K562 (cell line): Measurements from ENCODE around the gene ZNF474. TPM values are rescaled to one million over a fixed set of nuclear protein-coding genes. Genes with fewer than 3 reads are reported as not detected.

ENCODE experiments used
- ATAC-seq: fragments of 200-7000 bp; cut with Tn5 transposase; 3 replicates; pipeline ENCODE4 v1.9.1; 2020; ENCODE audit warnings: moderate library complexity
- BruUV-seq: library from RNA; stranded (reverse); fragments of 400-500 nt; replicated peaks from 2 replicates; lab custom pipeline; 2021; lab: Mats Ljungman, UMichigan
- CTCF ChIA-PET: fragments of 300-600 bp; formaldehyde crosslinking; extraction: SDS; loops from one replicate; lab custom pipeline; 2021; ENCODE audit warnings: low intra/inter-chr PET ratio; lab: Yijun Ruan, JAX
- POLR2A ChIA-PET: fragments of 300-600, 350-650 bp; sonication (Branson Sonifier 250); formaldehyde crosslinking; extraction: SDS; loops from one replicate; lab custom pipeline; 2021; ENCODE audit warnings: antibody characterized with exemption, inconsistent platforms; lab: Yijun Ruan, JAX
- DNase-seq, 4 experiments: peaks; one replicate each; pipeline versions ENCODE4 v3.0.0 to v3.0.0-alpha.2; 2011 to 2018; ENCODE audit warnings: low spot score in 3 of 4, mixed read lengths in 3 of 4; ENCODE audit errors: extremely low read depth in 1 of 4
- FAIRE-seq: peaks from 2 replicates; lab custom pipeline; 2011; peaks lifted over from hg19 to GRCh38; lab: Jason Lieb, UNC
- H2AFZ ChIP-seq: 2 replicates; pipeline ENCODE4 v1.6.0; 2011; ENCODE audit warnings: low read depth, low read length, control low read depth, inconsistent platforms
- H3K27ac ChIP-seq: fragments of 200-600 bp; 3 replicates; pipeline ENCODE4 v1.8.0; 2011; ENCODE audit warnings: low read depth, mild to moderate bottlenecking, control low read depth, inconsistent platforms, low read length, moderate library complexity, mixed read lengths; ENCODE audit errors: extremely low read depth
- H3K27me3 ChIP-seq, 2 experiments: fragments of 300-600 bp in 1 of 2; 2 replicates in 1 of 2; 3 replicates in 1 of 2; pipeline versions ENCODE4 v1.6.0 to v1.8.0; 2011; ENCODE audit warnings: inconsistent platforms in 2 of 2, low read length in 2 of 2, mild to moderate bottlenecking in 1 of 2, mixed read lengths in 1 of 2, moderate library complexity in 1 of 2; ENCODE audit not compliant: control insufficient read depth in 2 of 2, insufficient read depth in 2 of 2
- H3K36me3 ChIP-seq: fragments of 300-600 bp; 3 replicates; pipeline ENCODE4 v1.8.0; 2011; ENCODE audit warnings: mild to moderate bottlenecking, low read length, inconsistent platforms; ENCODE audit not compliant: control insufficient read depth, insufficient read depth
- H3K4me1 ChIP-seq, 2 experiments: fragments of 200-600 bp in 1 of 2; replicated peaks in 1 of 2; 2 replicates in 1 of 2; 3 replicates in 1 of 2; pipeline versions ENCODE4 v1.5.1 to v1.8.0; 2011; ENCODE audit warnings: inconsistent platforms in 2 of 2, low read length in 2 of 2, mild to moderate bottlenecking in 1 of 2, mixed read lengths in 1 of 2, moderate library complexity in 1 of 2; ENCODE audit not compliant: control insufficient read depth in 2 of 2, insufficient read depth in 2 of 2
- H3K4me2 ChIP-seq: 2 replicates; pipeline ENCODE4 v1.6.1; 2011; ENCODE audit warnings: low read length, control low read depth, inconsistent platforms, mixed read lengths; ENCODE audit not compliant: insufficient read depth
- H3K4me3 ChIP-seq: fragments of 200-600 bp; sonication (generic), shearing (Covaris generic); 2 replicates; pipeline ENCODE4 v1.5.1; 2016; ENCODE audit warnings: control low read depth, inconsistent platforms
- H3K79me2 ChIP-seq: fragments of 200-600 bp; 3 replicates; pipeline ENCODE4 v1.8.0; 2011; ENCODE audit warnings: low read length, inconsistent platforms; ENCODE audit not compliant: control insufficient read depth, insufficient read depth
- H3K9ac ChIP-seq, 2 experiments: 2 replicates each; pipeline versions ENCODE4 v1.6.0 to v1.6.1; 2011; ENCODE audit warnings: low read depth in 2 of 2, low read length in 2 of 2, control low read depth in 1 of 2, inconsistent platforms in 1 of 2, mild to moderate bottlenecking in 1 of 2, mixed read lengths in 1 of 2; ENCODE audit not compliant: insufficient read depth in 1 of 2
- H3K9me1 ChIP-seq: one replicate; pipeline ENCODE4 v1.6.0; 2011; ENCODE audit warnings: inconsistent platforms, mild to moderate bottlenecking, low read length, moderate library complexity; ENCODE audit not compliant: control insufficient read depth, insufficient read depth
- H3K9me3 ChIP-seq: replicated peaks from 2 replicates; pipeline ENCODE4 v1.5.1; 2011; ENCODE audit warnings: low read depth, low read length, inconsistent platforms; ENCODE audit not compliant: control insufficient read depth, insufficient read depth
- H4K20me1 ChIP-seq: replicated peaks from 2 replicates; pipeline ENCODE4 v1.6.1; 2011; ENCODE audit warnings: low read length, inconsistent platforms, mixed read lengths; ENCODE audit not compliant: control insufficient read depth, insufficient read depth
- FOXJ3 ChIP-seq: sonication (generic); formaldehyde crosslinking; IDR thresholded peaks from 2 replicates; pipeline ENCODE4 v1.4.0; 2020; ENCODE audit warnings: mild to moderate bottlenecking, missing genetic modification reagents
- HEY1 ChIP-seq: fragments of 250-450 bp; sonication (Bioruptor Pico); IDR thresholded peaks from 2 replicates; pipeline ENCODE4 v1.5.0; 2020; ENCODE audit warnings: mild to moderate bottlenecking, moderate library complexity, borderline replicate concordance
- HMG20B ChIP-seq: fragments of 250-450 bp; sonication (Bioruptor Pico); IDR thresholded peaks from 2 replicates; pipeline ENCODE4 v1.5.0; 2021; ENCODE audit warnings: mild to moderate bottlenecking
- JUNB ChIP-seq: fragments of 450-650 bp; formaldehyde crosslinking; conservative IDR thresholded peaks from 2 replicates; pipeline ENCODE4 v1.4.0; 2020; ENCODE audit warnings: mild to moderate bottlenecking
- MTA2 ChIP-seq: fragments of 450-650 bp; IDR thresholded peaks from 2 replicates; pipeline ENCODE4 v1.6.1; 2016; ENCODE audit warnings: low read depth
- TFAM ChIP-seq: fragments of 250-450 bp; sonication (Bioruptor Pico); conservative IDR thresholded peaks from 2 replicates; pipeline ENCODE4 v1.5.0; 2021; ENCODE audit warnings: mild to moderate bottlenecking, moderate library complexity
- ZBTB49 ChIP-seq: sonication (generic); formaldehyde crosslinking; IDR thresholded peaks from 2 replicates; pipeline ENCODE4 v1.8.0; 2022; ENCODE audit warnings: missing genetic modification reagents, mild to moderate bottlenecking, borderline replicate concordance
- WGBS: fragments of 100-300 bp; shearing (Covaris generic); methylation state at CpG from one replicate; pipeline ENCODE4 v1.1.6; 2016; ENCODE audit warnings: low coverage, mixed read lengths; ENCODE audit not compliant: insufficient coverage; ENCODE audit errors: missing lambda C conversion rate; 5-methylcytosine and 5-hydroxymethylcytosine counted together
- in situ Hi-C: fragments of 300-500 bp; cut with MboI; formaldehyde crosslinking; loops from 4 replicates; pipeline ENCODE4 v1.15.0; 2018; ENCODE audit warnings: inconsistent platforms, mixed read lengths
- intact Hi-C: fragments of 100-400 bp; cut with micrococcal nuclease; formaldehyde crosslinking; loops from 2 replicates; pipeline ENCODE4 v1.14.2; 2022
- polyA plus RNA-seq, 8 experiments: library from polyadenylated mRNA; depleted of rRNA in 4 of 8; stranded (reverse) in 5 of 8; unstranded in 3 of 8; fragments of >200 nt; fragmentation: Nextera tagmentation in 2 of 8; fragmentation: Illumina TruSeq in 1 of 8; extraction: Ambion mirVana in 2 of 8; extraction: Trizol in 1 of 8; gene quantifications; 2 replicates each; pipeline versions ENCODE4 v1.2.1 to v1.2.3, GENCODE V29; 2011 to 2014; ENCODE audit warnings: inconsistent platforms in 1 of 8, missing spikeins in 1 of 8
- total RNA-seq, 7 experiments: library from RNA; depleted of rRNA in 6 of 7; stranded (reverse); fragments of >200 nt in 6 of 7; fragmentation: Illumina TruSeq in 2 of 7; extraction: Trizol in 2 of 7; gene quantifications; 2 replicates each; pipeline versions ENCODE4 v1.2.1 to v1.2.3, GENCODE V29; 2011 to 2021; ENCODE audit warnings: low replicate concordance in 1 of 7

The ZNF474 gene
- total and polyA plus RNA-seq, 9 of the 15 experiments (the other 6 are each of a cell fraction or from before 2014, with no cell fraction given), result 0.16 to 0.62 (median 0.39) TPM

- no peaks in the 10 kb centered on the region for H3K36me3 ChIP-seq
- H3K27me3 ChIP-seq, result no peaks in the 10 kb centered on the region; a peak in 1 of 5 replicates
- TF ChIP-seq FOXJ3 (CRISPR knock-in tag) (no peak), HEY1 (CRISPR knock-in tag) (no peak), MTA2 (no peak), HMG20B (CRISPR knock-in tag) (no peak), JUNB (CRISPR knock-in tag) (no peak), ZBTB49 (CRISPR knock-in tag) (no peak), TFAM (no peak)
- WGBS, result 7% methylated on average over 2 of the region's 2 CpGs
- no peaks in the 10 kb centered on the region for H4K20me1 ChIP-seq
- intact Hi-C loops (no loop called here), in situ Hi-C loops (no loop called here)
- no peak overlapping the region for H3K27ac ChIP-seq
- ChIA-PET POLR2A (no interaction called here), CTCF (no interaction called here)
- no peak for ATAC-seq
- H2AFZ ChIP-seq, result no peak overlapping the region
- H3K9ac ChIP-seq, result no peak overlapping the region
- no peak overlapping the region for H3K4me3 ChIP-seq
- H3K9me1 ChIP-seq, result no peaks in the 10 kb centered on the region
- FAIRE-seq, result no peak
- H3K79me2 ChIP-seq, result no peaks in the 10 kb centered on the region
- no peak for DNase-seq
- BruUV-seq, result no TSS peak
- H3K9me3 ChIP-seq, result no peaks in the 10 kb centered on the region
- H3K4me2 ChIP-seq, result no peak overlapping the region
- H3K4me1 ChIP-seq, result no peaks in the 10 kb centered on the region; a peak in 1 of 5 replicates
These were observed 51.7 kb downstream of the ZNF474 start for GRCh38 chr5:122180863-122181548.
